LNCaP clone FGC (cell line): ENCODE measurements around the gene ALDH18A1.

Source experiments
- DNase-seq: peaks from one replicate; pipeline ENCODE4 v3.0.0-alpha.2; 2011; ENCODE audit warnings: low read depth
- H3K4me3 ChIP-seq: 2 replicates; pipeline ENCODE4 v1.5.1; 2011; ENCODE audit warnings: mild to moderate bottlenecking, low read depth, low read length, control low read depth
- CTCF ChIP-seq: IDR thresholded peaks from 2 replicates; pipeline ENCODE4 v1.5.1; 2012; ENCODE audit warnings: mild to moderate bottlenecking; ENCODE audit not compliant: control insufficient read depth, insufficient read depth; ENCODE audit errors: extremely low read depth

ALDH18A1 gene

GRCh38 chr10:95656291-95657164 is at the start of gene ALDH18A1:
Gene ALDH18A1 (minus strand): TSS chr10:95656711. CDS start chr10:95653377, 3,334 bp downstream.
- TF ChIP-seq CTCF: no peak
- peak within 1 kb of the TSS; percentile 87 for H3K4me3 ChIP-seq

GRCh38 chr10:95698415-95698814 is 41.9 kb upstream of the ALDH18A1 start:
- no peak for DNase-seq
- H3K4me3 ChIP-seq: no peak overlapping the region
- TF ChIP-seq CTCF: no peak

More at GRCh38 chr10:95656291-95657164, at the start of gene ALDH18A1:
- DNase-seq: peak; percentile 71

- no peak overlapping the region for H3K4me3 ChIP-seq
- DNase-seq: no peak
- no peak for TF ChIP-seq CTCF
These were observed 40.9 kb upstream of the ALDH18A1 start for GRCh38 chr10:95697429-95697828.

GRCh38 chr10:95694665-95695064 is 38.2 kb upstream of the ALDH18A1 start:
- no peak for TF ChIP-seq CTCF
- no peak for DNase-seq
- no peak overlapping the region for H3K4me3 ChIP-seq

GRCh38 chr10:95693668-95694534 is 37.4 kb upstream of the ALDH18A1 start, which contains the start of gene TCTN3:
Gene TCTN3 (minus strand): TSS chr10:95693927. CDS start chr10:95693899, 28 bp downstream.
- H3K4me3 ChIP-seq: peak within 1 kb of the TSS; percentile 98
- peak; percentile 98 for TF ChIP-seq CTCF
- peak; percentile 99 for DNase-seq

GRCh38 chr10:95693071-95693667 is 36.7 kb upstream of the ALDH18A1 start:
- no peak for TF ChIP-seq CTCF
- peak overlapping the region; percentile 98 for H3K4me3 ChIP-seq
- DNase-seq: no peak
